Subcutaneous adipose tissue (tissue), 4 donors: ENCODE data around the gene PTPRN2. TPM values are rescaled to one million over a fixed set of nuclear protein-coding genes. Genes with fewer than 3 reads are reported as not detected.

Experiments used
- total RNA-seq, 4 donors: library from RNA; depleted of rRNA; stranded (reverse); fragments of >200 nt; gene quantifications; one replicate each; pipeline ENCODE4 v1.1.0, GENCODE V29; 2016
- TF ChIP-seq, protein P1 (sequence below): fragments of 450-650 bp; IDR thresholded peaks from one replicate; pipeline ENCODE4 v1.5.1; 2016; ENCODE audit warnings: low read depth, mild to moderate bottlenecking, control low read depth, antibody characterized with exemption, moderate library complexity

Gene PTPRN2
- total RNA-seq, 4 donors from 2014 or later, result 2.0 to 4.6 (median 3.7) TPM

DNA sequence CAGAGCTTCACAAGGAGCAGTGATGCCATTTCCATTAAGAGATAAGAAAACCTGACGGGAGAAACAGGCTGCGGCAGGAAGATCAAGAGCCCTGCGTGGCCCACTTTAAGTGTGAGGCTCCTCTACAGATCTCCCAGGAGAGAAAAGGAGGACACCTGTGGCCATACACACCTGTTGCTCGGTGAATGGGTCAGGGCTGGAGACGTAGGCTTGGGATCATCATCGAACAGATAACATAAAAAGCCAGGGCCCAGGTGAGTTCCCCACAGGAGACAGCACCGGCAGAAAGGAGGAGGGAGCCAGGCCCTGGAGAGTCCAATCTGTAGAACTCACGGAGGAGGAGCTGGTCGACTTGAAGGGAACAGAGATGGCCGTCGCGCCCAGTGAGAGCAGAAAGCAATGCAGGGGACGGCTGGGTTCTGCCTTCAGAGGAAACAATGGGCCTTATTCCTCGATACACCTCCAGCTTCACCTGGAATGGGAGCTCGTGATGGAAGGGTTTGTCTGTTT is 694.0 kb downstream of the PTPRN2 start:
- TF ChIP-seq, protein P1, sequence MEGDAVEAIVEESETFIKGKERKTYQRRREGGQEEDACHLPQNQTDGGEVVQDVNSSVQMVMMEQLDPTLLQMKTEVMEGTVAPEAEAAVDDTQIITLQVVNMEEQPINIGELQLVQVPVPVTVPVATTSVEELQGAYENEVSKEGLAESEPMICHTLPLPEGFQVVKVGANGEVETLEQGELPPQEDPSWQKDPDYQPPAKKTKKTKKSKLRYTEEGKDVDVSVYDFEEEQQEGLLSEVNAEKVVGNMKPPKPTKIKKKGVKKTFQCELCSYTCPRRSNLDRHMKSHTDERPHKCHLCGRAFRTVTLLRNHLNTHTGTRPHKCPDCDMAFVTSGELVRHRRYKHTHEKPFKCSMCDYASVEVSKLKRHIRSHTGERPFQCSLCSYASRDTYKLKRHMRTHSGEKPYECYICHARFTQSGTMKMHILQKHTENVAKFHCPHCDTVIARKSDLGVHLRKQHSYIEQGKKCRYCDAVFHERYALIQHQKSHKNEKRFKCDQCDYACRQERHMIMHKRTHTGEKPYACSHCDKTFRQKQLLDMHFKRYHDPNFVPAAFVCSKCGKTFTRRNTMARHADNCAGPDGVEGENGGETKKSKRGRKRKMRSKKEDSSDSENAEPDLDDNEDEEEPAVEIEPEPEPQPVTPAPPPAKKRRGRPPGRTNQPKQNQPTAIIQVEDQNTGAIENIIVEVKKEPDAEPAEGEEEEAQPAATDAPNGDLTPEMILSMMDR, result no peak

DNA sequence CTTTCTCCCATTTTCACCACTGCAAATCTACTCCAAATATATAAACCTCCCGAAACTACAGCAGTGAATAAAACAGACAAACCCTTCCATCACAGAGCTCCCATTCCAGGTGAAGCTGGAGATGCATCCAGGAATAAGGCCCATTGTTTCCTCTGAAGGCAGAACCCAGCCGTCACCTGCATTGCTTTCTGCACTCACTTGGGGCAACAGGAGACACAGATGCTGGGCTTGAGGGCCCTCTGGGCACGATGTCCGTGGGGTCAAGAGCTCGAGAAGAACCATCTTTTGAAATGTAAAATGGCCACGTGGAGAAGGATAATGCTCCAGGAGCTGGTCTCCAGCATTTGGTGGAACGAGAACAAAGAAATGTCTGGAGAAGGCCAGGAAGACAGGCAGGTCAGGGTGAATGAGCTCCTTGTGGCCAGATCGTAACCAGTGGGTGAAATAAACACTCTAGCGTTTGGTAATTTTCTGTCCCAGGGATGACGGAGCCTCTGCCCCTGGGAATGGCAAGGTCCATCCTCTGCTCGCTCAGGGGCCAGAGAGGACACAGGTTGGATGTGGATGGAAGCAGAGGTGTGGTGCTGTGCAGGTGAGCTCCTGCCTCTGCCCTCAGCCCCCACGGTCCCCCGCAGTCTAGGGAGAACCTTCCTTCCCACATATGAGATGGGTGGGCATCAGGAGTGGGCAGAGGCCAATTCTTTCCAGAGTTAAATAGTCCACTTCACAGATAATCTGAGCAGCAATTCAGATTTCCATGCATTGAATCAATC is 694.7 kb downstream of the PTPRN2 start:
- TF ChIP-seq, protein P1, result no peak

DNA sequence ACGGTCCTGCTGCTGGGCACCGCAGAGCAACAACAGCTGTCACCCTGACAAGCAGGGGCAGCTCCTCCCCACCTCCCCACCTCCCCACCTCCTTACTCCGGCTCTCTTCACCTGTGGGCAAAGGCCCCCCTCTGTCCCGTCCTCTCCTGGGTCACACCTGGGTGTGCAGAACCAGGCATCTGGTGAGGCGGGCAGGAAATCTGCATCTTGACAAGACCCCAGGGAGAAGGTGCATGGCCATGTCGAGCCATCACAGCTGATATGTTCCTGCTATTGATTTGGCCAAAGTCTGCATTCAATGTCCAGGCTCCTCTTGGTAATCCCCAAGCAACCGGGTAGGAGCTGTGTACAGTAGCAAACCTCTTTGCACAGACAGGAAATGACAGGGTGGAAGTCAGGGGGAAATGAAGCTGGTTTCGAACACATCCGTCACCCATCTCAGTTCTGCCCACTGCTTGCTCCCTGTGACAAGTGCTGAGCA is 696.7 kb downstream of the PTPRN2 start:
- TF ChIP-seq, protein P1, result no peak

DNA sequence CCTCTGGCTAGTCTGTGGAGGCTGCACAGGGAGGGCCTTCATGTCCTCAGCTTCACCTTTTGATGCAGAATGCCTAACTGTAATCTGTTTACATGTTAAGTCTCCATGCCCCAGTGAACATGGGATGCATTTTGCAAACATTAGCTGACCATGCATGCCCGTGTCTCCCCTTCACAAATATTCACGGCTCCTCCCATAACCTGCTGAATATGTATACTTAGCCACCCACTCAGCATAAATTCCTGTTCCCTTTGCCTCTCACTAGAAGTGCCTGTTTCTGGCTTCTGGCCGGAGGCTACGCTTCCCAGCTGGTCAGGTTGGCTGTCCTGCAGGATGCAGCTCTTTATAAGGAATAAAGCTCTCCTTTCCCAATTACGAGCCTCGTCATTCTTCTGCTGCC is 698.1 kb downstream of the PTPRN2 start:
- TF ChIP-seq, protein P1, result no peak

DNA sequence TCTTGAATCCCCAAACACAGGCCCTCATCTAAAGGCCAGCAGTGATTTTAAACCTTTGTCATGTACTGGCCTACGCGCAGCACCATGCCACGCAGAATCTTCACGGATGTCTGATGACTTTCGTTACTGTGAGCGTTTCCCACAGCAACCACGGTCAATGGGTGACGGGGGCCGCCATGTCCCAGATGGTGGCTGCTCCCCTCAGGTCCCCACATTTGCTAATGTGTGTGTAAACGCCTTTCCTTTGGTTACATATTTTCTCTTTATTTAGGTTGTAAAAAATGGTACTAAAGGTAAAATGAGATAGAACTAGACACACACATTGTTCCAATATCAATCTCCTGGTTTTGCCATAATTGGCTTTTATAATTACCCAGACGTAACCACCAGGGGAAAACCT is 699.0 kb downstream of the PTPRN2 start:
- TF ChIP-seq, protein P1, result no peak

- TF ChIP-seq, protein P1, result no peak
Observed at GRCh38 chr7:157887400-157887799, 700.2 kb downstream of the PTPRN2 start.

DNA sequence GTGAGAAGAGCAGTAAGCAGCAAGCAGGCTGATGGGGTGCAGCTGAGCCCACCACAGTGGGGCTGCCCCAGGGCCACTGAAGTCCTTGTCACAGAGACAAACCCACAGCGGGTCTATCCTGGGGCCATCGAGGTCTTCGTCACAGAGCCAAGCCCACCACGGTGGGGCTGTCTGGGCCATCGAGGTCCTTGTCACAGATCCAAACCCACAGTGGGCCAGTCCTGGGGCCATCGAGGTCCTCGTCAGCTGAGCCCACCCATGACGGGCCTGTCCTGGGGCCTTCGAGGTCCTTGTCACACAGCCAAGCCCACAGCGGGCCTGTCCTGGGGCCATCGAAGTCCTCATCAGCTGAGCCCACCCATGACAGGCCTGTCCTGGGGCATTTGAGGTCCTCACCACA is 700.9 kb downstream of the PTPRN2 start:
- TF ChIP-seq, protein P1, result no peak
